ENCODE results near the gene APCDD1L.
"Not testable (repeated sequence)": the region's sequence is repeated elsewhere in the genome, so short reads cannot be mapped to it uniquely, and the experiment has no call there.

Gene APCDD1L

GRCh38 chr20:58546756-58547622, 31.8 kb upstream of the APCDD1L start:
- DNase-seq: peak in 3 of 42 donors; percentile 6 to 18 (median 13)
- intact Hi-C loops (cut with DNase I): no loop called here

GRCh38 chr20:58546416-58546711, 31.2 kb upstream of the APCDD1L start:
- intact Hi-C loops (cut with DNase I): no loop called here
- peak in 3 of 42 donors; percentile 1 to 35 (median 19) for DNase-seq

- intact Hi-C loops (cut with DNase I): no loop called here
These were observed 30.6 kb upstream of the APCDD1L start for GRCh38 chr20:58545565-58546415.

GRCh38 chr20:58544891-58545290, 29.7 kb upstream of the APCDD1L start:
- intact Hi-C loops (cut with DNase I): no loop called here
- peak in 2 of 42 donors; percentile 6 to 12 for DNase-seq

More at GRCh38 chr20:58545565-58546415, 30.6 kb upstream of the APCDD1L start:
- peak in 3 of 42 donors; percentile 3 to 36 (median 32) for DNase-seq

DNA sequence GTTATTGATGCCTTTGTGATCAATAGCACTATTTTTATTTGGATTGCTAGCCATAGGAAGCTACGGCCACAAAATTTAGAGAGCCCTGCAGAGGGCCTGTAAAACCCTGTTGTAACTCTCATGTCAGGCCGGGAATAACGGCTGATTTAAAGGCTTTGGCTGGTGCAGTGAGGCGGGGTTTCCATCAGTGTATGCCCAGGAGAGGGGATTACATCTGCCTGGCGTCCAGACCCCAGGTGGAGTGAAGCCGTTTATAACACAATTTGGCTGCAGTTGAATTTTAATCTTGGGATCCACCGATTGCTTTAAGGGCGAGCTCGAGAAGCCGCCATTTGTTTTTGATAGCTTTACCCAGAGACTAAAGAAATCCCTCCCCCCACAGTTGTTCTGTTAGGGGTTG, 29.1 kb upstream of the APCDD1L start:
- DNase-seq: peak in 2 of 42 donors; percentile 16 to 21
- intact Hi-C loops (cut with DNase I): no loop called here

GRCh38 chr20:58543274-58543673, 28.1 kb upstream of the APCDD1L start:
- intact Hi-C loops (cut with DNase I): no loop called here
- peak in 1 of 42 donors; percentile 3 for DNase-seq

- intact Hi-C loops (cut with DNase I): no loop called here
- peak in 3 of 42 donors; percentile 7 to 38 (median 32) for DNase-seq
These were observed 27.4 kb upstream of the APCDD1L start for GRCh38 chr20:58542411-58543095.

GRCh38 chr20:58542034-58542410, 26.8 kb upstream of the APCDD1L start:
- DNase-seq: peak in 3 of 42 donors; percentile 3 to 29 (median 27)

GRCh38 chr20:58538752-58539151, 23.6 kb upstream of the APCDD1L start:
- intact Hi-C loops (cut with DNase I): no loop called here
- DNase-seq: peak in 1 of 42 donors; percentile 10

More at GRCh38 chr20:58542034-58542410, 26.8 kb upstream of the APCDD1L start:
- intact Hi-C loops (cut with DNase I): not testable (repeated sequence)

DNA sequence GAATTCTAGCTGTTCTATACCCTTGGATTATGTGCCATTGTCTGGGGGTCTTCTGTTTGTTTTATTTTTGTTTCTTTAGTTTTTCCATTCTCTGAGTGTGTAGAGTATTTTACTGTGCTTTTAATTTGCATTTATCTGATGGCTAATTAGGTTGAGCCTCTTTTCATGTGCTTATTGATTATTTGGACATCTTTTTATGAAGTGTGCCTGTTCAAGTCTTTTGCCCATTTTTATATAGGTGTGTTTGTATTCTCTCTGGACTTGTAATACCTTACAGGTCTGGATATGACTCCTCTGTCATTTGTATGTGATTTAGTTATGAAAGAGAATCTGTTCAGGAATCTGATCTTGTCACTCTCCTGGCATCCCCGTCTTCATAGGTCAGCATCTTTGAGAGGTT, 22.6 kb upstream of the APCDD1L start:
- intact Hi-C loops (cut with DNase I): no loop called here
- no peak for DNase-seq

GRCh38 chr20:58536289-58536688, 21.1 kb upstream of the APCDD1L start:
- peak in 2 of 42 donors; percentile 10 to 22 for DNase-seq
- intact Hi-C loops (cut with DNase I): no loop called here

DNA sequence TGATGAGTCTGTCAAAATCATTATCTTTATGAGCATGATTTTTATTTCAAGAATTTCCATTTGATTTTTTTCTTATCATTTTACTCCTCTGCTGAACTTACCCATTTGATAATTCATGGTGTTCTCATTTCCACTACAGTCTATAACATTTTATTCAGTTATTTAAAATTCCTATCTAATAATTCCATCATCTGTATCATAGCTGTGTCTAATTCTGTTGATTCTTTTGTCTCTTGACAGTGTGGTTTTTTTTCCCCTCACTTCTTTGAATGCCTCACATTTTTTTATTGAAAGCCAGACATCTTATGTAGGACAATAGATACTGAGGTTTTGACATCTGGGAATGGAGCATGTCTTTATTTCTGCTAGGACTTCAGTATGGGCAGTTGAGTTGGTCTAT, 16.5 kb upstream of the APCDD1L start:
- DNase-seq: no peak
- intact Hi-C loops (cut with DNase I): no loop called here

DNA sequence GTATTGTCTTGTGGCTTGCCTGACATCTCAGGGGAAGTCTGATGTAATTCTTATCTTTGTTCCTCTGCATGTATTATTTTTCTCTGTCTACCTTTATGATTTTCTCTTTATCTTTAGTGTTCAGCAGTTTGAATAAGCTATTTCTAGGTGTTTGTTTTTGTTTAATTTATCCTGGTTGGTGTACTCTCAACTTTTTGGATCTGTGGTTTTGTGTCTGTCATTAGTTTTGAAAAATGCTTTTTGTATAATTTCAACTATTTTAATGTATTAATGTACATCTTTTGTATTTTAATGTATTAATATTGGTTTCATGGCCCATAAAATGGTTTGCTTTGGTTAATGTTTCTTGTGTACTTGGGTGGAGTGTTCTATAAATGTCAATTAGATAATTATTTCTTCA, 15.9 kb upstream of the APCDD1L start:
- intact Hi-C loops (cut with DNase I): no loop called here

GRCh38 chr20:58528412-58528811, 13.2 kb upstream of the APCDD1L start:
- intact Hi-C loops (cut with DNase I): no loop called here
- DNase-seq: no peak

More for the DNA sequence above, 15.9 kb upstream of the APCDD1L start:
- no peak for DNase-seq

- intact Hi-C loops (cut with DNase I): no loop called here
- DNase-seq: no peak
These were observed 11.2 kb upstream of the APCDD1L start for GRCh38 chr20:58526411-58526810.

DNA sequence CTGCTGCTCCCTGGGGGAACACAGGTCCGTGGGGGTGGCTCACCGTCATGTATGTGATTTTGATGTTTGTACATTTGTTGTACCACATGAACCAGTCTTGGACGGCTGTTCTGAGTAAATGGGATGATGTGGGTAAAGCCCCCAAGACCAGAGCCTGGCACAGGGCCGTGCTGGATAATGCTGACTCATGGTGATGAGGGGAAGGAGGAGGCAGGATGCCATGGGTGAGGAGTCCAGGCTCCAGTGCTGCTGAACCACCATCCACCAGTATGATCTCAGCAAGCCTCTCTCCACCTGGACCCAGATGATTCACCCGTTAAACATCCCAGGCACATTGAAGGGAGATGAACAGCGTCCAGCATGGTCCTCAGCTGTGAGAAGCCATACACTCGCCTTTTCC, 9.6 kb upstream of the APCDD1L start:
- intact Hi-C loops (cut with DNase I): no loop called here
- DNase-seq: no peak

GRCh38 chr20:58523971-58524315, 8.7 kb upstream of the APCDD1L start:
- no peak for DNase-seq
- intact Hi-C loops (cut with DNase I): no loop called here

DNA sequence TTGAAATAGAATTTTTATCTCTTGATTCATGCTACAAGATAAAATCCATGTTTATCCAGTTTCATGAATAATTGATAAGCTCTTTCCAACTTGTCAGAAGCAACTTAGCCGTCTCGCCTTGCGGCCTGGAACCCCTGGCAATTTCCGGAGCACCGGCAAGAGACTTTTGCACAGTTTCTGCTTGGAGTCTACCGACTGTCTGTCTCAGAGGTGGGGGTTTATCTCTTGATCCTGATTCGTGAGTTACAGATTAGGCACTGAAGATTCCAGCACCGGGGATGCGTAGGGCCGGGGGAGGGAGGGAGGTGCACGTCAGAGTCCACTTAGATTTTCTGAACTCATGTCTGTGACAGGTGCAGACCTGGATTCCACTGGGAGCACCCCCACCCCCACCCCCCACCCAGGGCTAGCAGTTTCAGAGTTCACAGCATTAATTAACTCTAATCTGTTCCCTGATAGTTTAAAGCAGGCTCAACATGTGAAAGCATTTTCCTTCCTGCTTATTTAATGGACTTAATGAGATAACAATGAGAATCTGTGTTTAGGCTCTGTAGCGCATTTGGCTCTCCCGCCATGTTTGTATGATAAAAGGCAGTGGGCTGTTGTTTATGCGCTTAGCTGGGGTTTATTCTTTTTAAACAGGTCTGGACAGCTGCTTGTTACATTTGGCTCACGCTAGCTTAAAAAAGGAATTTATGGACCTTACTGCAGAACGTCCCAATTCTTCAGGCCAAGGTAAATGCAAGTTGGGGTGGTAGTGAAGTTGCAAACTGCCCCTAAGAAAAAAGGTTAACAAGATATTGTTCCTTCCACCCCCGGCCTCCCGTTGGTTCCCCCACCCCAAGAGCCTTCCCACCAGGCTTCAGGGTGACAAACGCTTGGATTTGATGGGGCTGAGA, 8.1 kb upstream of the APCDD1L start:
- no peak for DNase-seq

GRCh38 chr20:58522666-58523065, 7.5 kb upstream of the APCDD1L start:
- DNase-seq: no peak
- intact Hi-C loops (cut with DNase I): no loop called here

More for the DNA sequence above, 8.1 kb upstream of the APCDD1L start:
- intact Hi-C loops (cut with DNase I): no loop called here
